Nephron progenitor cell (in vitro differentiated cells): Measurements from ENCODE around the gene PDE6H.

ENCODE experiments used
- DNase-seq: peaks from one replicate; pipeline ENCODE4 v3.0.0; 2021
- H3K27ac Mint-ChIP-seq: 2 replicates; pipeline ENCODE4 v1.8.0; 2021; ENCODE audit warnings: mild to moderate bottlenecking, moderate library complexity, mixed read lengths
- H3K27me3 Mint-ChIP-seq: 2 replicates; pipeline ENCODE4 v1.8.0; 2021; ENCODE audit warnings: mild to moderate bottlenecking, low read depth, mixed read lengths; ENCODE audit not compliant: poor library complexity
- H3K36me3 Mint-ChIP-seq: 2 replicates; pipeline ENCODE4 v1.8.0; 2021; ENCODE audit warnings: low read depth, mixed read lengths
- H3K4me1 Mint-ChIP-seq: 2 replicates; pipeline ENCODE4 v1.8.0; 2021; ENCODE audit warnings: mixed read lengths
- H3K4me3 Mint-ChIP-seq: 2 replicates; pipeline ENCODE4 v1.8.0; 2021; ENCODE audit warnings: mild to moderate bottlenecking, moderate library complexity, mixed read lengths
- H3K9me3 Mint-ChIP-seq: 2 replicates; pipeline ENCODE4 v1.8.0; 2021; ENCODE audit warnings: mild to moderate bottlenecking, moderate library complexity, mixed read lengths
- CTCF ChIP-seq: fragments of 200-600 bp; sonication (generic); IDR thresholded peaks from 2 replicates; pipeline ENCODE4 v1.5.0; 2021; ENCODE audit warnings: antibody characterized with exemption

The PDE6H gene

DNA sequence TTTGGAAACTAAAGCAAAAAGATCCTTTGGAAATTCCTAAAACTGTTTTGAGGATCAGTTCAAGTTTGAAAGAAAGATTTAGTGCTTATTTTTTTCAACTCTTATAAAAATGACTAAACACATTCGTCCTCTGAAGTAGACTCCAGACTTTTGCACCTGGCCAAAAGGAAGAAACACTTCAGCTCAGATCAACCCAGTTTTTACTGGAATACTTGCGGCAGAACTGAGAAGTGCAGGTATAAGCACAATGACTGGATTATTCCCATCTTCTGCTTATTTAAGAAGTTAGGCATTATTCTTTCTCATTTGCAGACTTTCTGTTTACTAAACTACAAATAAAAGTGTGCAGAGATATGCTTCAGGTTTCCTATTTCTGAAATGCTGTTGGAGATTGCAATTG, 41.9 kb downstream of the PDE6H start:
- Mint-ChIP-seq H3K4me3 (no peak overlapping the region), H3K9me3 (peaks cover 2% of the 10 kb centered on the region), H3K27ac (no peak overlapping the region), H3K36me3 (peaks cover 1% of the 10 kb centered on the region), H3K4me1 (no peaks in the 10 kb centered on the region), H3K27me3 (no peaks in the 10 kb centered on the region)
- no peak for TF ChIP-seq CTCF
- no peak for DNase-seq

GRCh38 chr12:15015121-15015520, 42.3 kb downstream of the PDE6H start:
- no peak for DNase-seq
- no peaks in the 10 kb centered on the region for H3K4me1 Mint-ChIP-seq
- H3K9me3 Mint-ChIP-seq: no peaks in the 10 kb centered on the region
- no peaks in the 10 kb centered on the region for H3K27me3 Mint-ChIP-seq
- TF ChIP-seq CTCF: no peak
- no peaks in the 10 kb centered on the region for H3K36me3 Mint-ChIP-seq
- H3K4me3 Mint-ChIP-seq: no peak overlapping the region
- H3K27ac Mint-ChIP-seq: no peak overlapping the region

DNA sequence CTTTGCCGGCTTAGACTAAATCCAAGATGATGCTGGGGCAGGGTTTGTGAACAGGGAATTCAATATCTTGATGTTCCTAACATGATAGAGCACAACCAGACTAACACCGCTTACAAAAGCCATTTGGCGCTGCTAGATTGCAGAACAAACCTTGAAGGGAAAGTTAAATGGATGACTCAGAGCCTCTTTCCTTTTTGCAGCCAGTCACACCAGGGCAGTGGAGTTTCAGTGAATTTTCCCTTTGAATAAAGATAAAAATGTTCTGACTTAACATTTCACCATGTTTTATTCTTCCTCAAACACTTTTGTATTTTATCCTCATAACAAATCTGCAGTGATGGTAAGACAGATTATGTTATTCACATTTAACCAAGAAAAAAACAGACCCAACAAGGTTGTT, 47.3 kb downstream of the PDE6H start:
- Mint-ChIP-seq H3K27ac (no peak overlapping the region), H3K4me3 (no peak overlapping the region), H3K36me3 (peaks cover 1% of the 10 kb centered on the region), H3K27me3 (no peaks in the 10 kb centered on the region), H3K4me1 (no peaks in the 10 kb centered on the region), H3K9me3 (peaks cover 14% of the 10 kb centered on the region)
- TF ChIP-seq CTCF: no peak
- no peak for DNase-seq
